GM06990 (cell line): Measurements from ENCODE around the gene PDE3B.

ENCODE experiments used
- DNase-seq: peaks from one replicate; pipeline ENCODE4 v3.0.0-alpha.2; 2011; ENCODE audit not compliant: insufficient read length; ENCODE audit errors: extremely low read depth
- H3K27me3 ChIP-seq: replicated peaks from 2 replicates; pipeline ENCODE4 v1.6.0; 2011; ENCODE audit warnings: low read length; ENCODE audit not compliant: control insufficient read depth, insufficient read depth
- H3K36me3 ChIP-seq: 2 replicates; pipeline ENCODE4 v1.5.1; 2011; ENCODE audit warnings: low read length; ENCODE audit not compliant: control insufficient read depth, insufficient read depth
- H3K4me3 ChIP-seq: replicated peaks from 2 replicates; pipeline ENCODE4 v1.5.1; 2011; ENCODE audit warnings: low read depth, mild to moderate bottlenecking, control low read depth, low read length
- CTCF ChIP-seq: IDR thresholded peaks from 2 replicates; pipeline ENCODE4 v1.5.1; 2011; ENCODE audit warnings: low read length, control low read depth, mild to moderate bottlenecking, inconsistent platforms; ENCODE audit not compliant: insufficient read depth, poor library complexity, severe bottlenecking

PDE3B gene

GRCh38 chr11:14908214-14908880, 264.7 kb downstream of the PDE3B start:
- TF ChIP-seq CTCF: peak; percentile 72
- Histone ChIP-seq H3K4me3 (no peak overlapping the region), H3K36me3 (no peaks in the 10 kb centered on the region), H3K27me3 (no peaks in the 10 kb centered on the region)
- DNase-seq: no peak

GRCh38 chr11:14914536-14914935, 270.9 kb downstream of the PDE3B start:
- Histone ChIP-seq H3K4me3 (no peak overlapping the region), H3K36me3 (no peaks in the 10 kb centered on the region), H3K27me3 (no peaks in the 10 kb centered on the region)
- TF ChIP-seq CTCF: no peak
- DNase-seq: no peak

- Histone ChIP-seq H3K4me3 (no peak overlapping the region), H3K36me3 (no peaks in the 10 kb centered on the region), H3K27me3 (no peaks in the 10 kb centered on the region)
- TF ChIP-seq CTCF: no peak
- DNase-seq: no peak
These were observed 272.8 kb downstream of the PDE3B start for GRCh38 chr11:14916403-14916802.
